SK-N-SH (cell line): Measurements from ENCODE around the gene DENND2C.
A peak's percentile ranks its signal among the peaks of the same experiment; 100 is the strongest.

Source experiments
- CHD2 ChIP-seq: fragments of 150-350 bp; IDR thresholded peaks from 2 replicates; pipeline ENCODE4 v1.6.1; 2018; ENCODE audit warnings: low read length; ENCODE audit not compliant: partially characterized antibody
- CTCF ChIP-seq: fragments of 200-600 bp; sonication (generic); IDR thresholded peaks from 2 replicates; pipeline ENCODE4 v1.6.1; 2017; ENCODE audit warnings: antibody characterized with exemption, mild to moderate bottlenecking, moderate library complexity
- JUND ChIP-seq: IDR thresholded peaks from 2 replicates; pipeline ENCODE4 v1.4.0; 2012
- POLR2AphosphoS5 ChIP-seq: IDR thresholded peaks from 2 replicates; pipeline ENCODE4 v1.6.1; 2012; ENCODE audit warnings: low read depth, low read length
- RAD21 ChIP-seq: IDR thresholded peaks from 2 replicates; pipeline ENCODE4 v1.6.1; 2012; ENCODE audit warnings: mild to moderate bottlenecking, low read length
- SIN3A ChIP-seq: IDR thresholded peaks from 2 replicates; pipeline ENCODE4 v1.6.1; 2012; ENCODE audit warnings: low read depth, mild to moderate bottlenecking, low read length, moderate library complexity, borderline replicate concordance
- ZBTB33 ChIP-seq: IDR thresholded peaks from 2 replicates; pipeline ENCODE4 v1.4.0; 2012; ENCODE audit warnings: low read depth, borderline replicate concordance

- TF ChIP-seq POLR2AphosphoS5 (peak; percentile 96), JUND (peak; percentile 25), CTCF (no peak), RAD21 (no peak), SIN3A (peak; percentile 98), ZBTB33 (peak; percentile 62; the same call in 1 of the 2 replicates), CHD2 (peak; percentile 84)
These were observed 46.7 kb upstream of the DENND2C start, which contains the start of gene NRAS for GRCh38 chr1:114716304-114717170.
